D721Med (cell line): ENCODE results near the gene FLVCR1.
A peak's percentile ranks its signal among the peaks of the same experiment; 100 is the strongest.
"Not testable (repeated sequence)": the region's sequence is repeated elsewhere in the genome, so short reads cannot be mapped to it uniquely, and the experiment has no call there.

Experiments used
- DNase-seq: peaks from one replicate; pipeline ENCODE4 v3.0.0; 2011; ENCODE audit warnings: low spot score; ENCODE audit not compliant: insufficient read length
- FAIRE-seq: peaks from 2 replicates; lab custom pipeline; 2011; peaks lifted over from hg19 to GRCh38; lab: Jason Lieb, UNC
- CTCF ChIP-seq: IDR thresholded peaks from 2 replicates; pipeline ENCODE4 v1.5.1; 2012; ENCODE audit warnings: mild to moderate bottlenecking, control low read depth; ENCODE audit not compliant: insufficient read depth; ENCODE audit errors: missing control alignments

FLVCR1 gene

DNA sequence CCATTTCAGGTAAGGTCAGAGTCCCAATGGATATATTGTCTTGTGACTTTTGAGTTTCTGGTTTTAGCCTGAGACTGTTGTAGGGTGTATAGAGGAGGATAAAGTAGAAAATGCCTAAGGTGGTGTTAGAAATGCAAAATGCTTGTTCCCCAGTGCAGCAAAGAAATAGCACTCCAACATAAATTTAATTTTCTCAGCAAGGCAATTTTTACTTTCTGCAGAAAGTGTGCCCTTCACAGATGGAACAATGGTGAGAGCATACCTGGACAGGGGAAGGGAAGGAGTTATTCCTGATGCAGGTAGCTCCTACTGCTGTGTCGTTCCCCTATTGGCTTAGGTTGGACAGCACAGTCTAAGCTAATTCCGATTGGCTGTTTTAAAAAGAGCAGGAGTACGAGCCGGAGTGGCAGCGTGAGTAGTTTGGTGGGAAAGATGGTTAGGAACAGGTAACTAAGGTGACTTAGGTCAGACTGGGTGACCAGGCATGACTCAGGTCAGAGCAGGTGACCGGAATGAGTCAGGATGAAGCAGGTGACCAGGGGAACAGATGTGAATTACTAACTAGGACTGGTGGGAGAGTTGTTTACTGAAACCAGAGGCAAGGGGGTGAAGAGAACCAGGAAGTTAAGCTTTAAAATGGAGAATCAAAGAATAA is 32.1 kb upstream of the FLVCR1 start:
- no peak for TF ChIP-seq CTCF
- DNase-seq (no peak), FAIRE-seq (no peak)

- TF ChIP-seq CTCF, result no peak
- DNase-seq (no peak), FAIRE-seq (peak; percentile 6)
Measured at GRCh38 chr1:212827171-212827776, 30.8 kb upstream of the FLVCR1 start.

DNA sequence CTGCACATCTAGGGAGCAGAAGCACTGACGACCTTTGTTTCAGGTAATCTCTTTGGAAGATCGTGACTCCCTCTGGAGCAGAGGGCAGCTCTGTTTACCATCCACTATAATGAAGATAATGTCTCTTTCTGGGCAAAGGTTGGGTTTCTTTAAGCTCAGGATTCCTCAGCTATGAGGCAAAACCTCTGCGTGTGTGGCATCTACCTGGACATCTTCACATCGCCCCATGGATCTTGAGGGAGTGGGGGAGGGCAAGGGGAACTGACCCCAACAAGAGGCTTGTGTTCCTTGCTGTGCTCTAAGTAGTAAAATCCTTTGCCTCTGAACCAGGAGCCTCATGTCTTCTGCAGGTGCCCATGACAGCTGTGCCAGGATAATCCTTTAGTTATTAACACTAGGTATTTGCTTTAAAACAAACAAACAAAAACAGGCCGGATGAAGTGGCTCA is 30.2 kb upstream of the FLVCR1 start:
- FAIRE-seq, result peak; percentile 96
- DNase-seq, result peak; percentile 54
- TF ChIP-seq CTCF, result no peak

DNA sequence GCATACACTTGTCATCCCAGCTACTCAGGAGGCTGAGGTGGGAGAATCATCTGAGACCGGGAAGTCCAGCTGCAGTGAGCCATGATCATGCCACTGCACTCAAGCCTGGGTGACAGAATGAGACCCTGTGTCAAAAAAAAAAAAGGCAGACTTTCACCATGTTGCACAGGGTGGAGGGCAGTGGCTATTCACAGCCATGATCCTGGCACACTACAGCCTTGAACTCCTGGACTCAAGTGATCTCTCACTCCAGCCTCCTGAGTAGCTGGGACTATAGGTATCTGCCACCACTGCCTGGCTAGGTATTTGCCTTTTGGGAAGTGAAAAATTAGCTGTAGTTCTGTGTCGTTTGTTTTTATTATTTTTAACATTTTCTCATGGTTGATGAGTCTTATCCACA is 29.7 kb upstream of the FLVCR1 start:
- DNase-seq (no peak), FAIRE-seq (no peak)
- no peak for TF ChIP-seq CTCF

DNA sequence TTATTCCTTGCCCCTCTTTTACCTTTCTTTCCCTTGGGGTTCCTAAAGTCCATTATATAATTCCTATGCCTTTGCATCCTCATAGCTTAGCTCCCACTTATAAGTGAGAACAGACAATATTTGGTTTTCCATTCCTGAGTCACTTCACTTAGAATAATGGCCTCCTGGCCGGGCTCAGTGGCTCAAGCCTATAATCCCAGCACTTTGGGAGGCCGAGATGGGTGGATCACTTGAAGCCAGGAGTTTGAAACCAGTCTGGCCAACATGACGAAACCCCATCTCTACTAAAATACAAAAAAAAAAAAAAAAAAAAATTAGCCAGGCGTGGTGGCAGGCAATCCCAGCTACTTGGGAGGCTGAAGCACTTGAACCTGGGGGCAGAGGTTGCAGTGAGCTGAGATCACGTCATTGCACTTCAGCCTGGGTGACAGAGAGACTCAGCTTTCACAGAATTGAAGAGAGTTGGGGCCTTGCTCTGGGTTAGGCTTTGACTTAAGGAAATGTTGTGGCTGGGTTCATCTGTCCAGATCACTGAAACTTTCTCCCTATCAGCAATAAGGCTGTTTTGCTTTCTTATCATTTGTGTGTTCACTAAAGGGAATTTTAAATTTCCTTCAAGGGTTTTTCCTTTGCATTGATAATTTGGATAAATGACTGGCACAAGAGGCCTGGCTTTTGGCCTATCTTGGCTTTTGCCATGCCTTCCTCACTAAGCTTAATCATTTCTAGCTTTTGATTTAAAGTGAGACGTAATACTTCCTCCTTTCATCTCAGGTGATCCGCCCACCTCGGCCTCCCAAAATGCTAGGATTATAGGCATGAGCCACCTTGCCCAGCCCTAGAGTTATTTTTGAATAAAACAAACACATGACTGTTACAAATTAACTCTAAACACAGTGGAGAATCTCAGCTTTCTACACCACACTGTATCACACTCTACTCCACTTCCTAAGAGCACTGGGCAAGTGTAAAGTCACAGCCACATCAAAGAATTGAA is 24.6 kb upstream of the FLVCR1 start:
- FAIRE-seq, DNase-seq: not testable (repeated sequence)

GRCh38 chr1:212838145-212838544 is 19.9 kb upstream of the FLVCR1 start:
- no peak for TF ChIP-seq CTCF
- no peak for DNase-seq
- FAIRE-seq, result no peak

DNA sequence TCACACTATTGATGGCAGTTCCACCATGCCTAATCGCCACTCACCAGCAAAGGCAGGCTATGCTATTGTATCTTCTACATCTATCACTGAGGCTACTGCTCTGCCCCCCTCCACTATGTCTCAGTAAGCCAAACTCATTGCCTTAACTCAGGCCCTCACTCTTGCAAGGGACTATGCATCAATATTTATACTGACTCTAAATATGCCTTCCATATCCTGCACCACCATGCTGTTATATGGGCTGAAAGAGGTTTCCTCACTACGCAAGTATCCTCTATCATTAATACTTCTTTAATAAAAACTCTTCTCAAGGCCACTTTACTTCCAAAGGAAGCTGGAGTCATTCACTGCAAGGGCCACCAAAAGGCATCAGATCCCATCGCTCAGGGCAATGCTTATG is 13.6 kb upstream of the FLVCR1 start:
- not testable (repeated sequence) for FAIRE-seq

DNA sequence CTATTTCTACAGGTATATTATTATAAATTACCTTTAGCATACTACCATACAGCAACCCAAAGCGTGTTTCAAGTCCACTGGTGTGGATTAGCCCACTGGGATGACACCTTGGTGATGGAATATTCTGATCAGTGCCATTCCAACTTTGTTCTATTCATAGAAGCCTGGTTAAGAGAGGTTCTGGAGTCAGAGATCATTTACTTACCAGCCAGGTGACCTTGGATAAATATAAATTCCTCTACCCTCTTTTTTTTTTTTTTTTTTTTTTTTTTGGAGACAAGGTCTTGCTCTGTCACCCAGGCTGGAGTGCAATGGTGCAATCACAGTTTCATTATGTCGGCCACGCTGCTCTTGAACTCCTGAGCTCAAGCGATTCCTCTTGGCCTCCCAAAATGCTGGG is 10.5 kb upstream of the FLVCR1 start, which contains the start of gene SPATA45:
TSS of gene SPATA45 (minus strand) at position 101 of the 400 bp plus-strand sequence. CDS start 11,500 bp downstream, outside the sequence.
- FAIRE-seq (no peak), DNase-seq (no peak)
- TF ChIP-seq CTCF, result no peak

More for the DNA sequence above, 13.6 kb upstream of the FLVCR1 start:
- DNase-seq, result not testable (repeated sequence)
